Progenitor cell of endocrine pancreas (in vitro differentiated cells): ENCODE results near the gene ACP7. TPM values are rescaled to one million over a fixed set of nuclear protein-coding genes. Genes with fewer than 3 reads are reported as not detected.

ENCODE experiments used
- DNase-seq: peaks from one replicate; pipeline ENCODE4 v3.0.0; 2021; ENCODE audit warnings: low spot score; ENCODE audit not compliant: unreplicated experiment
- H3K27ac Mint-ChIP-seq: 2 replicates; pipeline ENCODE4 v1.8.0; 2021; ENCODE audit warnings: mild to moderate bottlenecking, moderate library complexity, mixed read lengths
- H3K27me3 Mint-ChIP-seq: 2 replicates; pipeline ENCODE4 v1.8.0; 2021; ENCODE audit warnings: mixed read lengths
- H3K36me3 Mint-ChIP-seq: 2 replicates; pipeline ENCODE4 v1.8.0; 2022; ENCODE audit warnings: mixed read lengths; ENCODE audit not compliant: insufficient read depth
- H3K4me1 Mint-ChIP-seq: 2 replicates; pipeline ENCODE4 v1.8.0; 2021; ENCODE audit warnings: low read depth, mixed read lengths
- H3K4me3 Mint-ChIP-seq: 2 replicates; pipeline ENCODE4 v1.8.0; 2021; ENCODE audit warnings: low read depth, mild to moderate bottlenecking, moderate library complexity, mixed read lengths
- H3K9me3 Mint-ChIP-seq: 2 replicates; pipeline ENCODE4 v1.8.0; 2021; ENCODE audit warnings: low read depth, mixed read lengths
- CTCF ChIP-seq: fragments of 200-600 bp; sonication (generic); IDR thresholded peaks from one replicate; pipeline ENCODE4 v1.5.0; 2021; ENCODE audit warnings: antibody characterized with exemption, mild to moderate bottlenecking; ENCODE audit not compliant: unreplicated experiment
- total RNA-seq: library from RNA; stranded (reverse); gene quantifications from 2 replicates; pipeline ENCODE4 v1.2.1, GENCODE V29; 2021

ACP7 gene
- total RNA-seq, 1 donor from 2014 or later, result not detected

GRCh38 chr19:39155114-39155700, 71.0 kb downstream of the ACP7 start:
- Mint-ChIP-seq H3K27me3 (no peaks in the 10 kb centered on the region), H3K27ac (peak overlapping the region; percentile 59), H3K4me3 (no peak overlapping the region), H3K36me3 (peaks cover 6% of the 10 kb centered on the region), H3K4me1 (peaks cover 49% of the 10 kb centered on the region), H3K9me3 (no peaks in the 10 kb centered on the region)
- DNase-seq, result no peak
- TF ChIP-seq CTCF, result no peak

DNA sequence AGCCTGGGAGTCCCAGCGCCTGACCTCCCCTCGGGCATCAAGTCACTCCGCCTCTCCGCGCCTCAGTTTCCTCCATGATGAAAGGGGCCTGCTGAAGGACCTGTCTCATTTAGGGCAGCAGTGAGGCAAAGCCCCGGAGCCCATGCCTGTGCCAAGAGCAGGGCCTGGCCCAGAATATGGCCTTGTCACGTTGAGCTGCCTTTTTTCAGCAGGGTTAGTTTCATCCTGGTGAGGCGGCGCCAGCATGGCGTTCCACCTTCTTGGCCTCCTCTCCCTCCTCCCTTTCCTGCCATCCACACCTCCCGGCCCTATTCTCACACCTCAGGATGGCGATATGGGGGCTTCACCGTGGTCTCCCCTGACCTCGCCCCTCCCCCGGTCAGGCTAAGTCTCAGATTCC, 71.6 kb downstream of the ACP7 start:
- no peak for DNase-seq
- Mint-ChIP-seq H3K9me3 (no peaks in the 10 kb centered on the region), H3K27me3 (no peaks in the 10 kb centered on the region), H3K4me1 (peaks cover 53% of the 10 kb centered on the region), H3K36me3 (peaks cover 6% of the 10 kb centered on the region), H3K4me3 (no peak overlapping the region), H3K27ac (no peak overlapping the region)
- TF ChIP-seq CTCF, result no peak

DNA sequence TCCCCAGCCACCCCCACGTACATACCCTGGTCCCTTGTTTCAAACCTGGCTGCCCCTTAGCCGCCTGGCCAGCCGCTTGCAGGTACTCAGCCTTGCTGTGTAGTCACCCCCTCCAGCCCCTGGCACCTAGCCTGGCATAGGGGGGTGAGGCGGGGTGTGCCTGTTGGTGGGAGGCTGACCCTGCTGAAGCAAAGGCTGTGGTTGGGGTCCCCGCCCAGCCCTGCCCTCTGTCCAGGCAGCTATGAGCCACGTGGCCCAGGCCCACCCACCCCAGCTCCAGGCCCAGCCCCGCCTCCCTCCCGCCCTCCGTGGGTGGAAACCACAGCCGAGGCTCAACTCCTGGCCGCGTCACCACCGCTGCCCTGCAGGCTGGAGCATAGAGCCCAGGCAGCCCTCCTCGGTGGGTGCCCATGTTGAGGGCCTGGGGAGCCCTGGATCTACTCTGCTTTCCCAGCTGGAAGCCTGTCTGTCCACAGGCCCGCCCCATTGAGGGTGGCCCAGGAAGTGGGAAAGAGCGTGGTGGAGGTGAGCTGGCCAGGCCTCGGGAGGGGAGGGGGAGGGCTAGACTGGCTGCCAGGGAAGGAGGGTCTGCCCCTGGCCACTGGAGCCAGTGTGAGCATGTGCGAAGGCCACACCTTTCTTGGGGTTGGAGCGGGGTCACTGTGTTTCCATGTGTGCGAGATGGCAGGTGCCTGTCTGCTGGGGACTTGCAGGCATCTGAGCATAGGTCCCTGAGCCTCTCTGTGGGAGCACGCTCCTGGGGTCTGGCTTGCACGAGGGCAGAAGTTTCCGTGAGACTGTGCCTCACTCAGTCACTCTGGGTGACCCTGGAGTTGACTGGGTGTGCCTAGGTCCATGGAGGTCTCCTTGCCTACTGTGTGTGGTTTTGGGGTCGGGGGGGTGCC, 72.4 kb downstream of the ACP7 start:
- TF ChIP-seq CTCF, result no peak
- peaks cover 6% of the 10 kb centered on the region for H3K36me3 Mint-ChIP-seq
- DNase-seq, result no peak
- peak overlapping the region; percentile 53 for H3K27ac Mint-ChIP-seq
- no peaks in the 10 kb centered on the region for H3K9me3 Mint-ChIP-seq
- peaks cover 49% of the 10 kb centered on the region for H3K4me1 Mint-ChIP-seq
- no peak overlapping the region for H3K4me3 Mint-ChIP-seq
- H3K27me3 Mint-ChIP-seq, result no peaks in the 10 kb centered on the region

GRCh38 chr19:39157275-39157996, 73.3 kb downstream of the ACP7 start:
- no peak for DNase-seq
- Mint-ChIP-seq H3K27me3 (no peaks in the 10 kb centered on the region), H3K36me3 (peaks cover 6% of the 10 kb centered on the region), H3K9me3 (no peaks in the 10 kb centered on the region), H3K4me1 (peaks cover 49% of the 10 kb centered on the region), H3K4me3 (peak overlapping the region; percentile 27), H3K27ac (peak overlapping the region; percentile 63)
- no peak for TF ChIP-seq CTCF

DNA sequence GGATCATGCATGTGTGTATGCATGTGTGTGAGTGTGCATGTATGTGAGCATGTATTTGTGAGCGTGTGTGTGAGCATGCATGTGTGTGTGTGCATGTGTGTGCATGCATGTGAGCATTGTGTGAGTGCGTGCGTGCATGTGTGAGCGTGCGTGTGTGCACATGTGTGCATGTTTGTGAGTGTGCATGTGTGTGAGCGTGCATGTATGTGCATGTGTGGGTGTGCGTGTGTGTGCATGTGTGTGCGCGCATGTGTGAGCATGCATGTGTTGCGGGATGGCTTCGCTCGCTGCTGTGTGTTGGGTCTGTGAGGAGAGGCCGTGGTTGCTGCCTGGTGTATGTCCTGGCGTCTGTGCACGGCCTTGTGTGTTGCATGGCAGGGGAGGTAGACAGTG, 73.8 kb downstream of the ACP7 start:
- no peaks in the 10 kb centered on the region for H3K27me3 Mint-ChIP-seq
- H3K9me3 Mint-ChIP-seq, result no peaks in the 10 kb centered on the region
- peak overlapping the region; percentile 83 for H3K27ac Mint-ChIP-seq
- peaks cover 51% of the 10 kb centered on the region for H3K4me1 Mint-ChIP-seq
- peaks cover 6% of the 10 kb centered on the region for H3K36me3 Mint-ChIP-seq
- DNase-seq, result no peak
- no peak for TF ChIP-seq CTCF
- H3K4me3 Mint-ChIP-seq, result peak overlapping the region; percentile 27
